GM19043 (cell line): ENCODE measurements around the gene PLCXD3.

Source experiments
- ATAC-seq: cut with Tn5 transposase; IDR thresholded peaks from one replicate; pipeline ENCODE4 v1.9.1; 2021; ENCODE audit warnings: low read depth; ENCODE audit not compliant: unreplicated experiment

Gene PLCXD3

GRCh38 chr5:41510176-41510831 lies at the start of gene PLCXD3:
Gene PLCXD3, minus strand, starts transcription at chr5:41510601. Its CDS starts 75 bp downstream, at chr5:41510526.
- no peak for ATAC-seq

DNA sequence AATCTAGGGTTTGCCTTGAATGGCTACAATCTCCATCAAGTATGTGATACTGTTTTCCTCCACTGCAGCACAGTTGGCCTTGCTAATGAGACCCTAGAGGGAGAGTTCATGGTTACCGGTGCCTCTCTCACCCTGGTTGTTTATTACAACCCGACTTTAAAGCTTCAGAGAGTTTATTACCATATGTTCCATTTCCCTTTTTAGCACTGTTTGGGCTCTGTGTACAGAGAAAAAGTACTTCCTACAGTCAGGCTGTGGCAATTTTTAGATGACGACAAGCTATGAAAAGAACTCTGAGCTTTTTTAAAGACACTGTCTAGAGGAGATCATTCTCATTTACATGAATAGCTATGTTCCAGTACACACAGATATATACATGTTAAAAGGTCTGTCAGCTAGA lies 48.8 kb upstream of the PLCXD3 start:
- no peak for ATAC-seq

DNA sequence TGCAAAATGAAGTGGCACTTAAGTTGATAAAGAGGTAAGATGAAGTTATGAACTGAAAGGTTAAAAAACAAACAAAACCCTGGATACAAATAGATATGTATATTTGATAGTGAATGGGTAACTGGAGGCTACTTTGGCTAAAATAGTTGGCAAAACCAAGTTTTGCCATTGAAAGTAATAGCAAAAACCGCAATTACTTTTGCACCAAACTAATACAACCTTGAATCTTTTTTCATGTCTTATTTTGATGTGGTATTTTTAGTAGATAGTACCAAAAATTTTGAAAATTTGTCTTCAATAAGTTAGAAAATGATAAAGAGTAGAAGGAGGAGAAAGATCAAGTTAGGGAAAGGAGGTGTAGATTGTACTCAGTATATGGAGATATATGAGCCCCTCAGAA lies 47.9 kb upstream of the PLCXD3 start:
- no peak for ATAC-seq

GRCh38 chr5:41547991-41548390 lies 37.6 kb upstream of the PLCXD3 start:
- no peak for ATAC-seq

DNA sequence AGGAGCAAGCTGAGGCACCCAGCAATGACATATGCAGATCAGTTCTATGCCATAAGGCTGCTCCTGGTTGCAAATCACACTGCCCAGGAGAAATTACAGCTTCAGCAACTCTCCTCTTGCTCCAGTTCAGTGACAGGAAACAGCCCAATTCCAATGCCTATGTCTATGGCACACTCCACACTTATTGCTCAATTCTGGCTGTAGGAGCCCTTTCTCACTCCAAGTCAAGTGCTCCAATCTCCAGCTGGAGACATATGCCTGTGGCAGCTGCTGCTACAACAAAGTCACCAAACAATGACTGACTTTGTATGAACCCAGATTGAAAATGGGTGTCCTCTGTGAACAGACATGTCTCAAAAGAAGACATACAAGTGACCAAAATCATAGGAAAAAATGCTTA lies 31.8 kb upstream of the PLCXD3 start:
- no peak for ATAC-seq

DNA sequence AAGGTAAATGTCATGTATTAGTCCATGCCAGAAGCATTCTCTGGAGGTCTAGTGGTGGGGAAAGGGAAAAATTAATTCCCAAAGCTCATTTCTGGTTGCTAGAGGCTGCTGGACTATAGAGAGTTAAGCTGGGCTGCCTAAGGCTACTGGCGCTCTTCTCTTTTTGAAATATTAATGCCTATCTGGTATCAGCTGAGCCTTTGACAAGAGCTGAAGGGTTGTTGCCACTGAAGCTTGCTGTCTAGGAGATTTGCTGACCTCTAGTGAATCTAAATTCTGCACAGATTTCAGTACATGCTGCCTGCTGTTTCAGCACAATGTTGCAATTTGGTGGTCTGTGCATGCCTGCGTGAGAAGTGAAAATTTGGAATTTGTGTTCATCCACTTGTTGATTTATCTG lies 29.1 kb upstream of the PLCXD3 start:
- no peak for ATAC-seq

- no peak for ATAC-seq
Observed at GRCh38 chr5:41537581-41537980, 27.2 kb upstream of the PLCXD3 start.

DNA sequence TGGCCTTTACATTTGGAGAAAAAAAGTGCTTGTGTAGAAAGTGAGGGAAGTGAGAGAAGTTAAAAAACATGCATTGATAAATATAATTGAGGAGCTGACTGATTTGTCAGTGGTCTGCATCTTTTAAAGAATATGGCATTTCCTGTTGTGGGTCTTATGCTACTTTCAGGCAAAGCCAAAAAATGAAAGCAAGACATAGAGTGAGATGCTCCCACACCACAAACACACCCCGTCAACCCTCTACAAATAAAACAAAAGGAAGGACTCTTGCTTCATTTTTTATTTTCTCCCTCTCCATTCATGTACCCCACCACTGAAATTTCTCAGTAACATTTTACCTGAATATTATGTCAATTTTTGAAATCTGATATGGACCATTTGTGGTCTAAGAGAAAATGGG lies 22.1 kb upstream of the PLCXD3 start:
- no peak for ATAC-seq

DNA sequence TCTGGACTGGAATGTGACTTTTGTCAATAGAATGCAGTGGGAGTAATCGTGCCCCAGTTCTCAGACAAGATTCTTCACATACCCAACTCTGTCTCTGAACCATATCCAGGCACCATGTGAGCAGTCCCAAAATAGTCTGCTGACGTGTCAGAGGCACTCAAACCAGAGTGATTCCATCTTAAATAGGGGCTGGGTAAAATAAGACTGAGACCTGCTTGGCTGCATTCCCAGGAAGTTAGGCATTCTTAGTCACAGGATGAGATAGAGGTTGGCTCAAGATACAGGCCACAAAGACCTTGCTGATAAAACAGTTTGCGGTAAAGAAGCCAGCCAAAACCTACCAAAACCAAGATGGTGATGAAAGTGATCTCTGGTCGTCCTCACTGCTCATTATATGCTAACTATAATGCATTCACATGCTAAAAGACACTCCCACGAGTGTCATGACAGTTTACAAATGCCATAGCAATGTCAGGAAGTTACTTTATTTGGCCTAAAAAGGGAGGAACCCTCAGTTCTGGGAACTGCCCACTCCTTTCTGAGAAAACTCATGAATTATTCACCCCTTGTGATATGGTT lies 16.9 kb upstream of the PLCXD3 start:
- ATAC-seq, result no peak

DNA sequence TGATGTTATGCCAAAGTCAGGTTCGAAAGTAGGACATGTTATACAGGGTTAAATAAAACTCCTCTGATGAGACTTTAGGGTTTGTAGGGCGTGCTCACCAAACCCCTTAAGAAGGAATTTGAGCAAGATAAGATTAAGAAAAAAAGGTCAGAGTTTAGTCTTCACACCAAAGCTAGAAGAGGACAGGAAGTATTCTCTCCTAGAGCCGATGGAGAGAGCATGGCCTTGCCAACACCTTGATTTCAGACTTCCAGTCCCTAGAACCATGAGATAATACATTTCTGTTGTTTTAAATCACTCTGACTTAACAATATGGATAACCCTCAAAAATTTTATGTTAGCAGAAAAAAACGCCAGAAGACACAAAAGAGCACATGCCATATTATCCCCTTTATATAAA lies 16.3 kb upstream of the PLCXD3 start:
- ATAC-seq, result no peak

DNA sequence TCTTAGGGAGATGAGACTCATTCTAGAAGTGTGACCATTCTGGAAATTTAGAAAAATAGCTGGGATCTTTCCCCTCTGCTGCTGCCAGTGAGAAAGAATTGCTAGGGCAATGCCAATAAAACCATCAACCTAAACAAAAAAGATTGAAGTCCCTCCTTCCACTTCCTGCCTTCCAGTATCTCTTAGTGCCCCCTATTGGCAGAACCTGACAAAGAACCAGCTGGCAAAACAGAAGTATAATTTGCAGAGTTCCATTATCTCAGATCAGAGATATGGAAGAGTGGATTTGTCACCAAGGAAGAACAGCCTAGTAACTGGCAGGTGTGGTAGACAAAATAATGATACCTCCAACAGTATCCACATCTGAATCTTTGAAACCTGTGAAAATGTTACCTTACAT lies 13.8 kb upstream of the PLCXD3 start:
- no peak for ATAC-seq

GRCh38 chr5:41522193-41522786 lies 11.9 kb upstream of the PLCXD3 start:
- ATAC-seq, result no peak

DNA sequence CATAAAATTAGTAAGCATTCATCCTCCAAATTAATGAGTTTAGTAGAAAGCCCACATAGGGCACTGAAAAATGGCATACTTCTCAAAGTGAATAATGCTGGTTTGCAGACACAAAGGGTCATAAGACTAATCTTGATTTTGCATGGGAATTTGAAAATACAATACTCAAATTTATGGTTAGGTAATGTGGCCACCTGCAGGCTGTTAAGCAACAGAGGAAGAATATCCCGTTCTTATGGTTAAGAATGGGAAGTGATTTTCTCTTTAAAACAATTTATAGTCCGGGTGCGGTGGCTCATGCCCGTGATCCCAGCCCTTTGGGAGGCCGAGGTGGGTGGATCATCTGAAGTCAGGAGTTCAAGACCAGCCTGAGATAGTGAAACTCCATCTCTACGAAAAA lies 9.4 kb upstream of the PLCXD3 start:
- ATAC-seq, result no peak

GRCh38 chr5:41517909-41518308 lies 7.5 kb upstream of the PLCXD3 start:
- no peak for ATAC-seq

DNA sequence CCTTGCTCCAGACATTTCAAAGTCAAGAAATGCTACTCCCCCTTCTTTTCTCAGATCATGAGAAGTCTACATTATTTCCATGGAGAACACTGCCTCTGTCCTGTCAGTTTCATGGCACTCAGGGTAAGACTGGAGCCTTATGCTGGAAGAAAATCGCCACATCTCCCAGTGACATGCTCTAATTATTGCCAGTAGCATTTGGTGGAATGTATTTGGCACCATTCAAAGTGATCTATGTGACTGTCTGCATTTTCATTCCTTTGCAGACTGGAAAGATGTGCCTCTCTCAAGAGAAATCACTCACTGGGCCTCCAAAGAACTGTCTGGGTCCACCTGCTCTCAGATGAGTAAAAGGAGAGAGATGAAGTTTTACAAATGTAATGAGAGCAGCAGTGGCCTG lies 840 bp upstream of the PLCXD3 start:
- no peak for ATAC-seq

DNA sequence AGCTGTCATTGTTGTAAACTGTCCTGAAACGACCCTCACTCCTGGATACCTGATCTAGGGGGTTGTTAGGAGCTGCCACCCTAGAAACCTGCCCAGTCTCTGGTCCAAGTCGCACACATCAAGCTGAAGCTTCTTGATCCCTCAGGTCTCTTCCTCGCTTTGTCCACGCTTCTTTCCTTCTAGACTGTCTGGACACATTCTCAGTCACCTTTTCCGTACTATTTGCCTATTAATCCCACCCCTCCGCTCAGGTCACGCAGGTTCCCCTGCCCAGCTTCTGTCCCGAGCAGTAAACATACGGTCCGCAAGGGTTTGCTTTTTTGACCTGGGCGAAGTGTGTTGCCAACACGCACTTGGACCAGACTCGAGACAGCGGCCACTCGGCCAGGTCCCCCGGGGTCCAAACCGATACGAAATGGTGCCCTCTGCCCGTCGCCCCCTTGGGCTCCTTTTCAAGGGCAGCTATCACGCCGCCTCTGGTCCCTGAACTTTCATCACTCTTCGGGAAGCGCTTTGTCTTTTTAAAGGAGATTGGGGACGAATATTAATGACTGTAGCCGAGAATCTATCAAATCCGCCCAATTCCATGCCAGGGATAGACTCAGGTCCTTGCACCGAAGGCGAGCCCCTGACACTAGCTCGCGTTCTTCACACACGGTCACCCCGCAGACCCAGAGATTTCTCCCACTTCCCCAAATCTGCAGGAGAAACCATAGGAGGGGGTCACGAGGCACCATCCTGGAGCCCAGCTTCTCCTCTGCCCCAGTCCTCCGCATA lies 814 bp downstream of the PLCXD3 start:
- ATAC-seq, result no peak

GRCh38 chr5:41508696-41509398 lies 1.6 kb downstream of the PLCXD3 start:
- ATAC-seq, result no peak

DNA sequence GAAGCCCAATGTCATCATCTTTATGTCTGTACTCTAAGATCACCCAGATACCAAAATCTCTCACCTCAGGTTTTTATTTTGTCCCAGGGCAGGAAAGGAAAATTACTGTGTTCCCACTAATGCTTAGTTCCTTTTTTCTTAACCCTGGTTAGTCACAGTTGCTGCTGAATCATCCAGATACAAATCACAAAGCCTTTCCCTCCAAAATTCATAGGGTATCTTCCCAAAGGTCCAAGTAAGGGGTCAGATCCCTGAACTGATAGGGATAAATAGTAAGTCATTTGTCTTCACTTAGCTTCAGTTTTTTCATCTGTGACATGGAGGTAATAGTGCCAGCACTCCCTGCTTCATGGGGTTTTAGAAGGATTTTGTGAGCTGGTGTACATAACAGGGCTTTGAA lies 2.2 kb downstream of the PLCXD3 start:
- no peak for ATAC-seq

- ATAC-seq, result no peak
Observed at GRCh38 chr5:41507501-41507900, 2.9 kb downstream of the PLCXD3 start.

DNA sequence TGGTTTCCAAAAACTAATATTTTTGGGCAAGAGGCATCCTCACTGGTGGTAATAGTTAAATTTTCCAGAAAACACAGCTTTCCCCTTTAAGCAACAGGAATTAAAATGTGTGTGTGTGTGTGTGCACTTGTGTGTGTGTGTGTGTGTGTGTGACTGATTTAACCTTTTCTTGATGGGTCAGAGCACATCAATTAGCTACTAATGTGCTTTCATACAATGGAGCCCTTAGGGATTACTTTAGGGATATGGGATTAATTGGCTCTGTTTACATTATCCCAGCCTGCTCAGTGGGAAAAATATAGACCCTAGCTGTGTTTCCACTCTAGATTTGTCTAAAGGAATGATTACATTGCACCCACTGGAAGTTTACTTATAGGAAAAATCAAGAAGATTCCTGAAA lies 6.5 kb downstream of the PLCXD3 start:
- no peak for ATAC-seq

- ATAC-seq, result no peak
Observed at GRCh38 chr5:41503310-41503709, 7.1 kb downstream of the PLCXD3 start.
